HCT116 (cell line): ENCODE measurements around the gene MAFG. TPM values are rescaled to one million over a fixed set of nuclear protein-coding genes. Genes with fewer than 3 reads are reported as not detected.

Source experiments
- ATAC-seq: fragments of 200-7000 bp; cut with Tn5 transposase; 2 replicates; pipeline ENCODE4 v1.9.1; 2020; ENCODE audit warnings: mild to moderate bottlenecking, moderate library complexity
- BruUV-seq: library from RNA; stranded (reverse); fragments of 400-500 nt; replicated peaks from 2 replicates; lab custom pipeline; 2021; lab: Mats Ljungman, UMichigan
- CTCF ChIA-PET: fragments of 300-600 bp; sonication (Branson Sonifier 250); formaldehyde crosslinking; loops from one replicate; lab custom pipeline; 2021; ENCODE audit warnings: antibody characterized with exemption; lab: Charles Lee
- POLR2A ChIA-PET: fragments of 300-600, 350-600 bp; sonication (Branson Sonifier 250); formaldehyde crosslinking; loops from one replicate; lab custom pipeline; 2021; ENCODE audit warnings: antibody characterized with exemption; lab: Charles Lee
- RAD21 ChIA-PET, 2 experiments: fragments of 300-600 bp; sonication (Branson Sonifier 250); formaldehyde crosslinking; loops; one replicate each; lab custom pipeline; 2023; ENCODE audit warnings: low total read pairs in 2 of 2; ENCODE audit not compliant: uncharacterized antibody in 2 of 2, unreplicated experiment in 2 of 2, low non-redundant PET in 1 of 2; lab: Charles Lee
- DNase-seq: peaks from one replicate; pipeline ENCODE4 v3.0.0-alpha.2; 2010; ENCODE audit warnings: low read depth, low spot score
- H2AFZ ChIP-seq: fragments of 200-600 bp; shearing (Covaris generic), sonication (generic); 2 replicates; pipeline ENCODE4 v1.6.1; 2017; ENCODE audit warnings: low read depth, mixed run types, mixed read lengths, antibody characterized with exemption, low read length; ENCODE audit not compliant: poor library complexity, severe bottlenecking
- H3K27ac ChIP-seq: 2 replicates; pipeline ENCODE4 v1.5.1; 2012; ENCODE audit warnings: low read depth, low read length
- H3K27me3 ChIP-seq: fragments of 200-600 bp; sonication (generic); 2 replicates; pipeline ENCODE4 v1.6.1; 2016; ENCODE audit warnings: mixed run types, low read length, mixed read lengths; ENCODE audit not compliant: insufficient read depth
- H3K36me3 ChIP-seq, 2 experiments: fragments of 200-500 bp in 1 of 2; fragments of 200-600 bp in 1 of 2; sonication (Bioruptor generic) in 1 of 2; sonication (generic) in 1 of 2; 2 replicates each; pipeline versions ENCODE4 v1.5.1 to v1.6.1; 2014 to 2016; ENCODE audit warnings: low read length in 2 of 2, inconsistent platforms in 1 of 2, mixed read lengths in 1 of 2, mixed run types in 1 of 2; ENCODE audit not compliant: insufficient read depth in 2 of 2, control insufficient read depth in 1 of 2
- H3K4me1 ChIP-seq, 2 experiments: fragments of 200-600 bp in 1 of 2; sonication (generic) in 1 of 2; 2 replicates each; pipeline versions ENCODE4 v1.5.1 to v1.6.1; 2012 to 2017; ENCODE audit warnings: low read length in 2 of 2, inconsistent platforms in 1 of 2, mild to moderate bottlenecking in 1 of 2, mixed read lengths in 1 of 2, mixed run types in 1 of 2, moderate library complexity in 1 of 2; ENCODE audit not compliant: insufficient read depth in 2 of 2, control insufficient read depth in 1 of 2
- H3K4me2 ChIP-seq: fragments of 200-600 bp; sonication (generic); 2 replicates; pipeline ENCODE4 v1.6.1; 2017; ENCODE audit warnings: mixed run types, low read length, mixed read lengths
- H3K4me3 ChIP-seq, 2 experiments: fragments of 200-600 bp in 1 of 2; sonication (generic) in 1 of 2; replicated peaks in 1 of 2; 2 replicates each; pipeline ENCODE4 v1.5.1; 2011 to 2016; ENCODE audit warnings: low read length in 2 of 2, control low read depth in 1 of 2, low read depth in 1 of 2, mild to moderate bottlenecking in 1 of 2, mixed read lengths in 1 of 2, mixed run types in 1 of 2
- H3K79me2 ChIP-seq: fragments of 200-600 bp; sonication (generic); 2 replicates; pipeline ENCODE4 v1.6.1; 2017; ENCODE audit warnings: mild to moderate bottlenecking, mixed run types, low read length, moderate library complexity, mixed read lengths; ENCODE audit not compliant: insufficient read depth
- H3K9ac ChIP-seq: fragments of 200-600 bp; sonication (generic); 2 replicates; pipeline ENCODE4 v1.6.1; 2016; ENCODE audit warnings: low read length, mixed read lengths
- H3K9me2 ChIP-seq: fragments of 200-600 bp; sonication (generic), shearing (Covaris generic); 2 replicates; pipeline ENCODE4 v1.6.1; 2017; ENCODE audit warnings: mixed run types, mild to moderate bottlenecking, moderate library complexity; ENCODE audit not compliant: insufficient read depth
- H3K9me3 ChIP-seq, 2 experiments: fragments of 200-500 bp in 1 of 2; fragments of 200-600 bp in 1 of 2; sonication (Bioruptor generic) in 1 of 2; sonication (generic) in 1 of 2; 2 replicates each; pipeline ENCODE4 v1.6.1; 2014 to 2017; ENCODE audit warnings: low read length in 2 of 2, mixed read lengths in 2 of 2, inconsistent platforms in 1 of 2, low read depth in 1 of 2, mild to moderate bottlenecking in 1 of 2, mixed run types in 1 of 2, moderate library complexity in 1 of 2; ENCODE audit not compliant: control insufficient read depth in 1 of 2, insufficient read depth in 1 of 2
- H4K20me1 ChIP-seq: fragments of 200-600 bp; sonication (generic), shearing (Covaris generic); 2 replicates; pipeline ENCODE4 v1.6.1; 2017; ENCODE audit warnings: mixed run types, mild to moderate bottlenecking, moderate library complexity; ENCODE audit not compliant: insufficient read depth
- CBX3 ChIP-seq: IDR thresholded peaks from 2 replicates; pipeline ENCODE4 v1.6.1; 2012; ENCODE audit warnings: low read depth
- CTCF ChIP-seq, 3 experiments: fragments of 200-600 bp in 1 of 3; sonication (generic) in 1 of 3; IDR thresholded peaks in 2 of 3; conservative IDR thresholded peaks in 1 of 3; 2 replicates each; pipeline ENCODE4 v1.5.1; 2012 to 2017; ENCODE audit warnings: low read depth in 2 of 3, low read length in 2 of 3, antibody characterized with exemption in 1 of 3, borderline replicate concordance in 1 of 3, control low read depth in 1 of 3, mild to moderate bottlenecking in 1 of 3, mixed read lengths in 1 of 3, mixed run types in 1 of 3, moderate library complexity in 1 of 3; ENCODE audit not compliant: insufficient read depth in 1 of 3
- EGR1 ChIP-seq: IDR thresholded peaks from 2 replicates; pipeline ENCODE4 v1.6.1; 2012; ENCODE audit warnings: low read depth
- ELF1 ChIP-seq: IDR thresholded peaks from 2 replicates; pipeline ENCODE4 v1.6.1; 2012; ENCODE audit warnings: low read depth, borderline replicate concordance
- EZH2 ChIP-seq: fragments of 200-600 bp; sonication (generic); IDR thresholded peaks from 2 replicates; pipeline ENCODE4 v1.6.1; 2017; ENCODE audit warnings: antibody characterized with exemption, mixed run types
- FOSL1 ChIP-seq: IDR thresholded peaks from 2 replicates; pipeline ENCODE4 v1.6.1; 2012; ENCODE audit warnings: low read depth
- JUND ChIP-seq: IDR thresholded peaks from 2 replicates; pipeline ENCODE4 v1.6.1; 2012
- POLR2A ChIP-seq: IDR thresholded peaks from 2 replicates; pipeline ENCODE4 v1.7.0; 2011; ENCODE audit warnings: borderline replicate concordance; ENCODE audit not compliant: insufficient read depth, insufficient read length; ENCODE audit errors: extremely low read depth
- POLR2AphosphoS5 ChIP-seq: IDR thresholded peaks from 2 replicates; pipeline ENCODE4 v1.6.1; 2011; ENCODE audit warnings: mild to moderate bottlenecking, low read depth, low read length, moderate library complexity
- RAD21 ChIP-seq: IDR thresholded peaks from 2 replicates; pipeline ENCODE4 v1.6.1; 2012; ENCODE audit warnings: low read depth, mild to moderate bottlenecking
- SIN3A ChIP-seq: IDR thresholded peaks from 2 replicates; pipeline ENCODE4 v1.6.1; 2012; ENCODE audit warnings: low read depth
- SP1 ChIP-seq: IDR thresholded peaks from 2 replicates; pipeline ENCODE4 v1.6.1; 2012; ENCODE audit warnings: low read depth
- SRF ChIP-seq: IDR thresholded peaks from 2 replicates; pipeline ENCODE4 v1.6.1; 2012; ENCODE audit warnings: low read depth
- TCF7L2 ChIP-seq: IDR thresholded peaks from 2 replicates; pipeline ENCODE4 v1.7.0; 2011; ENCODE audit warnings: borderline replicate concordance, inconsistent platforms; ENCODE audit not compliant: insufficient read depth, insufficient read length; ENCODE audit errors: extremely low read depth
- YY1 ChIP-seq: IDR thresholded peaks from 2 replicates; pipeline ENCODE4 v1.6.1; 2011; ENCODE audit warnings: low read length, low read depth, moderate library complexity, mild to moderate bottlenecking; ENCODE audit not compliant: insufficient replicate concordance; ENCODE audit errors: extremely low read depth
- ZFX ChIP-seq: fragments of 450-650 bp; IDR thresholded peaks from 2 replicates; pipeline ENCODE4 v1.6.1; 2017
- ZNF274 ChIP-seq: fragments of 200-500 bp; sonication (Bioruptor generic); IDR thresholded peaks from 2 replicates; pipeline ENCODE4 v1.6.1; 2014; ENCODE audit warnings: mild to moderate bottlenecking, low read depth, low read length, inconsistent platforms
- intact Hi-C: fragments of 100-400 bp; cut with micrococcal nuclease; formaldehyde crosslinking; loops from 2 replicates; pipeline ENCODE4 v1.10.0; 2022
- total RNA-seq: library from RNA; stranded (reverse); gene quantifications from one replicate; pipeline ENCODE4 v1.2.1, GENCODE V29; 2021; ENCODE audit not compliant: unreplicated experiment
- TF ChIP-seq, protein P1 (sequence below): IDR thresholded peaks from 2 replicates; pipeline ENCODE4 v1.6.1; 2012
- TF ChIP-seq, protein P2 (sequence below): IDR thresholded peaks from 2 replicates; pipeline ENCODE4 v1.6.1; 2011; ENCODE audit warnings: mild to moderate bottlenecking, low read length, moderate library complexity; ENCODE audit not compliant: insufficient replicate concordance; ENCODE audit errors: extremely low read depth

The MAFG gene
- total RNA-seq, 1 experiment from 2014 or later, result 46.8 TPM

DNA sequence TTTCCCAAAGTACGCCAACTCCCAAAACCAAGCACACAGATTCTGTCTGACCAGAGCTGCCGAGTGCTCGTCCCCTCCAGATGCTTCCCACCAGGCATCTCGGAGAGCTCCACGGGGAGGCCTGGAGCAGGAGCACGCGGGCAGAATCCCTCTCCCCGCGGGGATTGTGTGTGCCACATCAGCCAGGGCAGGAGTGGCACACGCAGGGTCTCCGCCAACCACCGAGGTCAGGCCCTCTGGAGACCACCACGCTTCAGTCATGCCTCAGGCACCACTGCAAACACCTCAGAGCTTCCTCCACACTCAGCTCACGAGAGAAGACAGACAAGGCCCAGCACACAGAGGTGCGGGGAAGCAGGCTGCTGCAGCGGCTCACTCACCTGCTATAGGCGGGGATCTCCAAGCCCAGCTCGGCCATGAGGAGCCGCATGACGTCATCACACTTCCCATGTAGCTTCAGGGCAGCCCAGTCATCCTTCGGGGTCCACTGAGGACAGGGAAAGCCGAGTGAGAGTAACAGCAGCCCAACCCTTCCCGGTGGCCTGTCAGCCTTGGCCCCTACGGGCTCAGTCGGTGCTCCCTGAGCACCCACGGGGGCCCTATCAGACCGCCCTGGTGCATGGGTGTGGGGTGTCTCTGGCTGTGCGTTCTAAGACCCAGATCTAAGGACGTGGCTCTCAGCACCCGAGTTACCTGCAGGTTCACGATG, 14.0 kb downstream of the MAFG start (continued):
- no peak for TF ChIP-seq TCF7L2

GRCh38 chr17:81912441-81913309, 14.9 kb downstream of the MAFG start:
- intact Hi-C loops, result loop anchor here (5.0 kb wide), 1 partner anchor 110 kb away; the partner anchor contains the start of genes CENPX and LRRC45
- Histone ChIP-seq H3K27me3 (no peaks in the 10 kb centered on the region), H3K9ac (peak overlapping the region; percentile 27; the same call in 1 of the 2 replicates), H3K4me2 (peak overlapping the region; percentile 66), H3K9me3 (no peaks in the 10 kb centered on the region), H4K20me1 (no peaks in the 10 kb centered on the region), H2AFZ (no peak overlapping the region), H3K4me3 (peak overlapping the region in 1 of 2 experiments; percentile 2; a peak in 1 of 4 replicates), H3K9me2 (no peaks in the 10 kb centered on the region), H3K4me1 (peaks cover 39 to 56% of the 10 kb centered on the region in 2 experiments), H3K27ac (peak overlapping the region; percentile 60), H3K36me3 (peaks cover 21 to 39% of the 10 kb centered on the region in 2 experiments), H3K79me2 (peaks cover 40% of the 10 kb centered on the region)
- peak; percentile 49 for ATAC-seq
- POLR2A ChIA-PET, result interaction anchor here (1.1 to 1.3 kb wide), 2 partner anchors 14 to 15 kb away, joined by 3 read pairs; no protein-coding TSS in a partner anchor
- no TSS peak for BruUV-seq
- RAD21 ChIA-PET, result interaction anchor here in 1 of 2 experiments (1.3 kb wide), 1 partner anchor 13 kb away, joined by 3 read pairs; no protein-coding TSS in a partner anchor
- CTCF ChIA-PET, result interaction anchor here (0.9 to 1.8 kb wide), 2 partner anchors 11 to 109 kb away, joined by 4 to 9 read pairs; partner anchors contain the start of genes CENPX and LRRC45
- peak; percentile 81 for DNase-seq
- TF ChIP-seq SIN3A (peak; percentile 65; the same call in 1 of the 2 replicates), EGR1 (no peak), JUND (no peak; the same call in none of the 2 replicates), SP1 (peak; percentile 93), CBX3 (no peak), ELF1 (no peak), CTCF (IDR thresholded peaks at IDR 0.05 in 2 of 3, conservative IDR thresholded peaks at IDR 0.05 in 1 of 3; ENCODE audit: borderline replicate concordance in 1 of 3, insufficient read depth in 1 of 3, low read depth in 2 of 3, low read length in 2 of 3) (0 out of 6 replicates have a peak, but pooled peaks of 1 of the 3 experiments have one; percentile 6), RAD21 (no peak), POLR2AphosphoS5 (peak; percentile 65), SRF (no peak), ZFX (no peak), POLR2A (no peak), FOSL1 (no peak), ZNF274 (no peak), YY1 (peak; percentile 62), EZH2 (no peak)
- TF ChIP-seq, protein P1, sequence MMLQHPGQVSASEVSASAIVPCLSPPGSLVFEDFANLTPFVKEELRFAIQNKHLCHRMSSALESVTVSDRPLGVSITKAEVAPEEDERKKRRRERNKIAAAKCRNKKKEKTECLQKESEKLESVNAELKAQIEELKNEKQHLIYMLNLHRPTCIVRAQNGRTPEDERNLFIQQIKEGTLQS, result no peak
- TF ChIP-seq, protein P2, sequence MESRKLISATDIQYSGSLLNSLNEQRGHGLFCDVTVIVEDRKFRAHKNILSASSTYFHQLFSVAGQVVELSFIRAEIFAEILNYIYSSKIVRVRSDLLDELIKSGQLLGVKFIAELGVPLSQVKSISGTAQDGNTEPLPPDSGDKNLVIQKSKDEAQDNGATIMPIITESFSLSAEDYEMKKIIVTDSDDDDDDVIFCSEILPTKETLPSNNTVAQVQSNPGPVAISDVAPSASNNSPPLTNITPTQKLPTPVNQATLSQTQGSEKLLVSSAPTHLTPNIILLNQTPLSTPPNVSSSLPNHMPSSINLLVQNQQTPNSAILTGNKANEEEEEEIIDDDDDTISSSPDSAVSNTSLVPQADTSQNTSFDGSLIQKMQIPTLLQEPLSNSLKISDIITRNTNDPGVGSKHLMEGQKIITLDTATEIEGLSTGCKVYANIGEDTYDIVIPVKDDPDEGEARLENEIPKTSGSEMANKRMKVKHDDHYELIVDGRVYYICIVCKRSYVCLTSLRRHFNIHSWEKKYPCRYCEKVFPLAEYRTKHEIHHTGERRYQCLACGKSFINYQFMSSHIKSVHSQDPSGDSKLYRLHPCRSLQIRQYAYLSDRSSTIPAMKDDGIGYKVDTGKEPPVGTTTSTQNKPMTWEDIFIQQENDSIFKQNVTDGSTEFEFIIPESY, result no peak
